ENCODE measurements around the gene SEMA5A. TPM values are rescaled to one million over a fixed set of nuclear protein-coding genes. Genes with fewer than 3 reads are reported as not detected.

The SEMA5A gene
- total RNA-seq, 1 donor from 2014 or later = 11.9 TPM

GRCh38 chr5:9186069-9186468 lies 359.8 kb downstream of the SEMA5A start:
- TF ChIP-seq CTCF (IDR thresholded peaks at IDR 0.05) (no peak), EZH2 (IDR thresholded peaks at IDR 0.05) (no peak), EZH2phosphoT487 (IDR thresholded peaks at IDR 0.05) (no peak)
- Histone ChIP-seq H3K36me3 (no peaks in the 10 kb centered on the region), H3K79me2 (ENCODE audit: low read depth) (no peaks in the 10 kb centered on the region), H3K4me1 (no peaks in the 10 kb centered on the region), H2AFZ (replicated peaks) (no peak overlapping the region), H3K27ac (no peak overlapping the region), H4K20me1 (ENCODE audit: low read depth) (no peaks in the 10 kb centered on the region), H3K4me3 (no peak overlapping the region), H3K9ac (no peak overlapping the region), H3K4me2 (no peak overlapping the region), H3F3A (ENCODE audit: low read depth) (no peaks in the 10 kb centered on the region), H3K9me3 (ENCODE audit: low read depth) (no peaks in the 10 kb centered on the region), H3K27me3 (peaks cover 13% of the 10 kb centered on the region)
- H3K27ac Mint-ChIP-seq = no peak overlapping the region
- H3K4me3 Mint-ChIP-seq = no peak overlapping the region
- peaks cover 9% of the 10 kb centered on the region for H3K36me3 Mint-ChIP-seq
- peak; percentile 8 for DNase-seq (ENCODE audit: low spot score)
- H3K9me3 Mint-ChIP-seq = peaks cover 2% of the 10 kb centered on the region
- H3K27me3 Mint-ChIP-seq (ENCODE audit: insufficient read depth, low read depth) = peaks cover 12% of the 10 kb centered on the region
- H3K4me1 Mint-ChIP-seq = peaks cover 2% of the 10 kb centered on the region

- H3K9ac ChIP-seq = no peak overlapping the region
- Mint-ChIP-seq H3K4me3 (no peak overlapping the region), H3K36me3 (peaks cover 7% of the 10 kb centered on the region), H3K4me1 (peaks cover 2% of the 10 kb centered on the region), H3K27ac (no peak overlapping the region), H3K9me3 (peaks cover 2% of the 10 kb centered on the region), H3K27me3 (ENCODE audit: insufficient read depth, low read depth) (peaks cover 12% of the 10 kb centered on the region)
- H3K4me1 ChIP-seq = no peaks in the 10 kb centered on the region
- H3K36me3 ChIP-seq = no peaks in the 10 kb centered on the region
- no peak for DNase-seq (ENCODE audit: low spot score)
- no peak overlapping the region for H2AFZ ChIP-seq (replicated peaks)
- H3K27me3 ChIP-seq = no peaks in the 10 kb centered on the region
- no peaks in the 10 kb centered on the region for H3K9me3 ChIP-seq (ENCODE audit: low read depth)
- H3K4me3 ChIP-seq = no peak overlapping the region
- H3K79me2 ChIP-seq (ENCODE audit: low read depth) = no peaks in the 10 kb centered on the region
- no peaks in the 10 kb centered on the region for H3F3A ChIP-seq (ENCODE audit: low read depth)
- TF ChIP-seq EZH2phosphoT487 (IDR thresholded peaks at IDR 0.05) (no peak), EZH2 (IDR thresholded peaks at IDR 0.05) (no peak)
- H3K27ac ChIP-seq = no peak overlapping the region
- no peaks in the 10 kb centered on the region for H4K20me1 ChIP-seq (ENCODE audit: low read depth)
- no peak overlapping the region for H3K4me2 ChIP-seq
Measured at GRCh38 chr5:9183992-9184391, 361.9 kb downstream of the SEMA5A start.

GRCh38 chr5:9182899-9183695 lies 362.8 kb downstream of the SEMA5A start:
- no peak overlapping the region for H3K4me2 ChIP-seq
- Mint-ChIP-seq H3K27me3 (ENCODE audit: insufficient read depth, low read depth) (peaks cover 8% of the 10 kb centered on the region), H3K4me3 (no peak overlapping the region), H3K36me3 (peaks cover 3% of the 10 kb centered on the region), H3K9me3 (peaks cover 2% of the 10 kb centered on the region), H3K4me1 (peaks cover 2% of the 10 kb centered on the region), H3K27ac (no peak overlapping the region)
- no peaks in the 10 kb centered on the region for H3F3A ChIP-seq (ENCODE audit: low read depth)
- H3K9ac ChIP-seq = no peak overlapping the region
- H3K4me1 ChIP-seq = no peaks in the 10 kb centered on the region
- no peak overlapping the region for H2AFZ ChIP-seq (replicated peaks)
- H3K4me3 ChIP-seq = no peak overlapping the region
- DNase-seq (ENCODE audit: low spot score) = no peak
- H4K20me1 ChIP-seq (ENCODE audit: low read depth) = no peaks in the 10 kb centered on the region
- H3K27me3 ChIP-seq = no peaks in the 10 kb centered on the region
- H3K79me2 ChIP-seq (ENCODE audit: low read depth) = no peaks in the 10 kb centered on the region
- no peak overlapping the region for H3K27ac ChIP-seq
- TF ChIP-seq EZH2 (IDR thresholded peaks at IDR 0.05) (no peak), EZH2phosphoT487 (IDR thresholded peaks at IDR 0.05) (no peak), CTCF (IDR thresholded peaks at IDR 0.05) (no peak)
- no peaks in the 10 kb centered on the region for H3K9me3 ChIP-seq (ENCODE audit: low read depth)
- no peaks in the 10 kb centered on the region for H3K36me3 ChIP-seq

- Histone ChIP-seq H3K27ac (no peak overlapping the region), H3K36me3 (no peaks in the 10 kb centered on the region), H4K20me1 (ENCODE audit: low read depth) (no peaks in the 10 kb centered on the region), H3K9ac (no peak overlapping the region), H3K79me2 (ENCODE audit: low read depth) (no peaks in the 10 kb centered on the region), H3K9me3 (ENCODE audit: low read depth) (no peaks in the 10 kb centered on the region), H3K4me1 (no peaks in the 10 kb centered on the region), H3F3A (ENCODE audit: low read depth) (no peaks in the 10 kb centered on the region), H3K4me2 (no peak overlapping the region), H2AFZ (replicated peaks) (no peak overlapping the region), H3K27me3 (no peaks in the 10 kb centered on the region), H3K4me3 (no peak overlapping the region)
- DNase-seq (ENCODE audit: low spot score) = no peak
- H3K4me3 Mint-ChIP-seq = no peak overlapping the region
- peaks cover under 1% of the 10 kb centered on the region for H3K9me3 Mint-ChIP-seq
- H3K36me3 Mint-ChIP-seq = peaks cover 11% of the 10 kb centered on the region
- H3K27ac Mint-ChIP-seq = no peak overlapping the region
- peaks cover 6% of the 10 kb centered on the region for H3K4me1 Mint-ChIP-seq
- TF ChIP-seq CTCF (IDR thresholded peaks at IDR 0.05) (no peak), EZH2 (IDR thresholded peaks at IDR 0.05) (no peak), EZH2phosphoT487 (IDR thresholded peaks at IDR 0.05) (no peak)
- peaks cover 5% of the 10 kb centered on the region for H3K27me3 Mint-ChIP-seq (ENCODE audit: insufficient read depth, low read depth)
Measured at GRCh38 chr5:9176641-9177040, 369.2 kb downstream of the SEMA5A start.
